ENCODE data around the gene PIK3C2G. TPM values are rescaled to one million over a fixed set of nuclear protein-coding genes. Genes with fewer than 3 reads are reported as not detected.

The PIK3C2G gene
- total RNA-seq, 1 donor from 2014 or later, result 0.69 TPM

- TF ChIP-seq CTCF (IDR thresholded peaks at IDR 0.05), result no peak
These were observed 397.5 kb downstream of the PIK3C2G start for GRCh38 chr12:18658829-18659228.

GRCh38 chr12:18676141-18676540, 414.8 kb downstream of the PIK3C2G start:
- Histone ChIP-seq H3K4me1 (no peaks in the 10 kb centered on the region), H3K9me3 (no peaks in the 10 kb centered on the region), H3K4me3 (no peak overlapping the region), H3K36me3 (no peaks in the 10 kb centered on the region), H3K27me3 (no peaks in the 10 kb centered on the region), H3K27ac (no peak overlapping the region)
- TF ChIP-seq CTCF (IDR thresholded peaks at IDR 0.05), result no peak
- ATAC-seq (no peak), DNase-seq (no peak)
- intact Hi-C loops (cut with DNase I), result no loop called here

More at GRCh38 chr12:18658829-18659228, 397.5 kb downstream of the PIK3C2G start:
- no peak for DNase-seq
- intact Hi-C loops (cut with DNase I), result no loop called here
- Histone ChIP-seq H3K36me3 (no peaks in the 10 kb centered on the region), H3K27me3 (no peaks in the 10 kb centered on the region), H3K4me1 (no peaks in the 10 kb centered on the region), H3K4me3 (no peak overlapping the region), H3K27ac (no peak overlapping the region), H3K9me3 (peaks cover 8% of the 10 kb centered on the region)
- no peak for ATAC-seq

- Histone ChIP-seq H3K9me3 (no peaks in the 10 kb centered on the region), H3K27ac (no peak overlapping the region), H3K36me3 (no peaks in the 10 kb centered on the region), H3K27me3 (no peaks in the 10 kb centered on the region), H3K4me3 (no peak overlapping the region), H3K4me1 (no peaks in the 10 kb centered on the region)
- ATAC-seq (no peak), DNase-seq (no peak)
- intact Hi-C loops (cut with DNase I), result no loop called here
- no peak for TF ChIP-seq CTCF (IDR thresholded peaks at IDR 0.05)
These were observed 415.8 kb downstream of the PIK3C2G start for GRCh38 chr12:18676996-18677588.

- H3K9me3 ChIP-seq, result no peaks in the 10 kb centered on the region
- no peak for DNase-seq
These were observed 420.5 kb downstream of the PIK3C2G start for GRCh38 chr12:18681818-18682217.

GRCh38 chr12:18683327-18684013, 422.2 kb downstream of the PIK3C2G start:
- TF ChIP-seq CTCF (IDR thresholded peaks at IDR 0.05), result no peak
- H3K27me3 ChIP-seq, result no peaks in the 10 kb centered on the region
- no peak overlapping the region for H3K27ac ChIP-seq
- DNase-seq (no peak), ATAC-seq (no peak)
- intact Hi-C loops (cut with DNase I), result no loop called here
- no peaks in the 10 kb centered on the region for H3K4me1 ChIP-seq
- no peaks in the 10 kb centered on the region for H3K9me3 ChIP-seq
- H3K36me3 ChIP-seq, result no peaks in the 10 kb centered on the region
- H3K4me3 ChIP-seq, result no peak overlapping the region

More at GRCh38 chr12:18681818-18682217, 420.5 kb downstream of the PIK3C2G start:
- H3K27ac ChIP-seq, result no peak overlapping the region
- no peaks in the 10 kb centered on the region for H3K4me1 ChIP-seq
- H3K36me3 ChIP-seq, result no peaks in the 10 kb centered on the region
- no peak for TF ChIP-seq CTCF (IDR thresholded peaks at IDR 0.05)
- no peak overlapping the region for H3K4me3 ChIP-seq
- intact Hi-C loops (cut with DNase I), result no loop called here
- no peak for ATAC-seq
- H3K27me3 ChIP-seq, result no peaks in the 10 kb centered on the region

Data from upper lobe of right lung (tissue), 1 donor.